Astrocyte (in vitro differentiated cells and primary cell): ENCODE measurements around the gene RAVER2.
"Not testable (repeated sequence)": the region's sequence is repeated elsewhere in the genome, so short reads cannot be mapped to it uniquely, and the experiment has no call there.

ENCODE experiments used
- CTCF ChIP-seq: IDR thresholded peaks from 2 replicates; pipeline ENCODE4 v1.5.1; 2011; ENCODE audit warnings: low read depth, mild to moderate bottlenecking, inconsistent platforms, low read length, moderate library complexity; ENCODE audit not compliant: insufficient read depth
- EZH2 ChIP-seq: IDR thresholded peaks from 2 replicates; pipeline ENCODE4 v1.6.1; 2012; ENCODE audit warnings: mild to moderate bottlenecking, low read length, inconsistent platforms; ENCODE audit not compliant: insufficient read depth

GRCh38 chr1:64782044-64782443 is 37.2 kb downstream of the RAVER2 start:
- TF ChIP-seq CTCF, EZH2: not testable (repeated sequence)
